GM12874 (cell line): Measurements from ENCODE around the gene AQP2.

Source experiments
- CTCF ChIP-seq: IDR thresholded peaks from 2 replicates; pipeline ENCODE4 v1.5.1; 2011; ENCODE audit warnings: low read depth, mild to moderate bottlenecking, control low read depth, low read length, moderate library complexity; ENCODE audit not compliant: insufficient read depth

AQP2 gene

DNA sequence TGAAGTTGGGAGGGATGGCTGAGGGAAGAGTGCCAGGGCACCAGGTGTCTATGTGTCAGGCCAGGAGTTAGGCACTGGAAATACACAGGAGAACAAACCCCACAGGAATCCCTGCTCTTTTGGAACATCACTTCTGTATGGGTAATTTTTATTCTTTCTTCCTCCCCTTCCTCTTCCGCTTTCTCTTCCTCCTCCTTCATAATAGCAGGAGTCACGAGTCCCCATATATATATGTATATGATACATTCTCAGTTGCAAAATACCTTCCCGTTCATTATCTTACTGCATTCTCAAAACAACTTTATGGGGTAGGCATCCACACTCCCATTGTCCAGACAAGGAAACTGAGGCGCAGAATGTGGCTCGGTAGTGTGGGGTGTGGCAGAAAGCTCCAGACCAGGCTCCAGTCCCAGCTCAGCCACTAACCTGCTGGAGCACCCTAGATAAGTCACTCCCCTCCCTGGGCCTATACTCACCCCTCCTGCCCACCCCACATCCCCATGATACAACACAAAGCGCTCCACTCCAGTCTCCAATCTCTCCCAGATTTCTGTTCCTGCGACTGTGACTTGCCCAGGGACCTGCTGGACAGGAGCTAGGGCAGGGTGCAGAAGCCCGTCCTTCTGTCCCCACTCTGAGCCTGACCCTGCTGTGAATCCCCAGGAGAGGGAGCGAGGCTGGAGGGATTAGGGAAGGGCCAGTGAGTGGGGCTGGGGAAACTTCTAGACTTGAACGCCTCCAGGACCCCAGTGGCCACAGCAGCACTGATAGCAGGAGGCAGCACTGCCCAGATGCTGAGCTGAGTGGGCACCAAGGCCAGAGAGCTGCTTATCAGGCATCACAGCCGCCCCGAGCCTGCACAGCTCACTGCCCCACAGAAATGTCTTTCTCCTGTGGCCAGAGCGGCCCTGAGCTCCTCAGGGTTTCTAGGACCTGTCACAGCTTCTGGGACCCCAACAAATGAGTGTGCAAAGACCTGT lies 1.4 kb upstream of the AQP2 start:
- no peak for TF ChIP-seq CTCF

- no peak for TF ChIP-seq CTCF
These were observed 671 bp upstream of the AQP2 start for GRCh38 chr12:49949866-49950265.

DNA sequence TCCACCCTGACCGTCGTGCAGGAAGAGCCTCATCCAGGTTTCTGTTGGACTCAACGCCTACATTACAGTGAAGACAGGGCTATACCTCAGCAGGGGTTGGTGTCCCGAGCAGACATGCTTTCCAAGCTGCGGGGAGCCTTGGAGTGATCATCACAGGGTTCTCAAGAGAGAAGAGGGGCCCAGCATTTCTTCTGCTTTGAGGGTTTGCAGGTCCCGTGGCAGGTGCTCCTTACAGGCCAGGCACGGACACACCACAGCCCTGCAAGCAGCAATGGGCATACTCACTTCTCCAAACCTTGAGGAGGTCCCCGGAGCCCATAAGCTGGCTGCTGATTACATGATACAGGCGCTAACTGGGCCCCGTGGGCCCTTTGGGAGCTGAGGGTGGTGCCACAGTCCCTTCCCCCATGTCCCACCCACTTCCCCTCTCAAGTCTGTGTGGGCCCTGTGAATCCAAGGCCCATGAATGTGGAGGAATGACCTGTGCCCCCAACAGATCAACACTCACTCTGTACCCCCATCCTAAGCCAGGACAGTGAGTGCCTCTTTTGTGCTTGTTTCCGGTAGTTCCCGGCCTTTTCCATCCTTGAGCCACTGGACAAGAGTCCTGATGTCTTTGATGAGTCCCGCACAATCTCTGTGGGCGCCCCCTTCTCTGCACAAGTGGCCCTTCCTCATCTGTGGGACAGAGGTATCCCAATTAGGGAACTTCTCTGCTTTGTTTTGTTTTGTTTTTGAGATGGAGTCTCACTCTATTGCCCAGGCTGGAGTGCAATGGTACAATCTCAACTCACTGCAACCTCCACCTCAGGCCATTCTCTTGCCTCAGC lies 1.1 kb downstream of the AQP2 start:
- no peak for TF ChIP-seq CTCF

- TF ChIP-seq CTCF, result no peak
These were observed 2.0 kb downstream of the AQP2 start for GRCh38 chr12:49952391-49953055.

- TF ChIP-seq CTCF, result no peak
These were observed 2.6 kb downstream of the AQP2 start for GRCh38 chr12:49953151-49953550.

DNA sequence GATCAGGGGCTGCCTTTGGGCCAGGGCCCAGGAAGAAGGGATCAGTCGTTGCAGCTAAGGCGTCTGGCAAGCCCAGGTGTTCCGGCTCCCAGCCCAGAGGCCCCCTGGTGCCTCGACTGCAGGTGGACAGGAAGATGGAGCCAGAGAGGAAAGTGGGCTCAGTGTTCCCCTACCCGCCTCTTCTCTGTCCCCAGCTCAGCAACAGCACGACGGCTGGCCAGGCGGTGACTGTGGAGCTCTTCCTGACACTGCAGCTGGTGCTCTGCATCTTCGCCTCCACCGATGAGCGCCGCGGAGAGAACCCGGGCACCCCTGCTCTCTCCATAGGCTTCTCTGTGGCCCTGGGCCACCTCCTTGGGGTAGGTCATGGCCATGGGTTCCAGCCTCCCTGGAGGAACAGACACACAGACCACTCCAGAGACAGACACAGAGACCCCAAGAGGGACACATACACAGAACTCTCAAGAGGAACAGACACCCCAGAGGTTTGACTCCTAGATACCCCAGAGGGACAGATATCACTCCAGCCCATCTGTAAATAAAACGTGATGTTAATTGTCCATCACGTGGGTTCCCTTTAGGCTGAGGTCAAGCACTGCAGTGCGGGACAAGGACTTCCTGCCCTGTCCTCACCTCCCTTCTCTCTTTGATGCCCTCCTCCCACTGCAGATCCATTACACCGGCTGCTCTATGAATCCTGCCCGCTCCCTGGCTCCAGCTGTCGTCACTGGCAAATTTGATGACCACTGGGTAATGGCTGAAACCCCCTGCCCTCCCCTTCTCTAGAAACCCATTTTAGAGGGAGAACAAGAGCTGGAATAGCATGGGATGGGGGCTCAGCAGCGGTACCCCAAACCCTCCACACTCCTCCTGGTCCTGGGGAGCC lies 3.7 kb downstream of the AQP2 start:
- TF ChIP-seq CTCF, result no peak
